ENCODE data around the gene TMEM39A.

Gene TMEM39A

GRCh38 chr3:119396870-119397269 lies 66.5 kb downstream of the TMEM39A start:
- Mint-ChIP-seq H3K27me3 (no peaks in the 10 kb centered on the region), H3K4me3 (no peak overlapping the region), H3K9me3 (ENCODE audit: low read depth) (no peaks in the 10 kb centered on the region), H3K27ac (no peak overlapping the region), H3K36me3 (peaks cover 17% of the 10 kb centered on the region), H3K4me1 (ENCODE audit: low read depth) (peaks cover 2% of the 10 kb centered on the region)

- peaks cover 15% of the 10 kb centered on the region for H3K36me3 Mint-ChIP-seq
- H3K27me3 Mint-ChIP-seq = no peaks in the 10 kb centered on the region
- H3K27ac Mint-ChIP-seq = no peak overlapping the region
- no peak overlapping the region for H3K4me3 Mint-ChIP-seq
- H3K9me3 Mint-ChIP-seq (ENCODE audit: low read depth) = no peaks in the 10 kb centered on the region
- H3K4me1 Mint-ChIP-seq (ENCODE audit: low read depth) = no peaks in the 10 kb centered on the region
Measured at GRCh38 chr3:119395923-119396358, 67.5 kb downstream of the TMEM39A start.

DNA sequence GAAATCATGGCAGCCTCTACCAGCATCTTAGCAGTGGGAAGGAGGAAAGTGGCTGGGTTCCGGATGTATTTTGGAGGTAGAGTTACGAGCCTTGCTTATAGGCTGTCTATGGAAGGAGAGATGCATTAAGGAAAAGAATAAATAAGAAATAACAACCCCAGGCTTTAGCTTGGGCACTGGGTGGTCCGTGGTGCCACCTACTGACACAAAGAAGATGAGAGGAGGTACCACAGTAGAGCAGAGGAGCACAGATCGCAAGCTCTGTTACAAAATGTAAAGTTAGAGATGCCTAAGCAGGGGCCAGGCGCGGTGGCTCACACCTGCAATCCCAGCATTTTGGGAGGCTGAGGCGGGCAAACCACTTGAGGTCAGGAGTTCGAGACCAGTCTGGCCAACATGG lies 74.8 kb downstream of the TMEM39A start:
- Mint-ChIP-seq H3K9me3 (ENCODE audit: low read depth) (no peaks in the 10 kb centered on the region), H3K36me3 (peaks cover 18% of the 10 kb centered on the region), H3K4me1 (ENCODE audit: low read depth) (no peaks in the 10 kb centered on the region), H3K27ac (no peak overlapping the region), H3K27me3 (no peaks in the 10 kb centered on the region), H3K4me3 (no peak overlapping the region)

DNA sequence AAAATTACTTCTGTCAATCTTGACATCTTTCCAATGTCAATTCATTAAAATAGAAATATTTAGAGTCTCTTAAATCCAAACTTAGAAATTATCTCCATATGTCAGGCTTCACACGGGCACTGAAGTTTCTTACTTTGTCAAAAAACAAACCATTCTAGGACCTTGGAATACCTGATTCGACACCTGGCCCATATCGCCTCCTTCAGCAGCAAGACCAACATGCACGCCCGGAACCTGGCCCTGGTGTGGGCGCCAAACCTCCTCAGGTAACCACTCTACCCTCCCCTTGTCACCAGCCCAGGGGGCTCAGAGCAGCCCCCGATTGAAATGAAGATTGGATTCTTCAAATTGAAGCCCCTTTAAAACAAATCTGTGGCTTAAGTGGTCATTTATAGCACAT lies 81.3 kb downstream of the TMEM39A start:
- Mint-ChIP-seq H3K36me3 (peaks cover 18% of the 10 kb centered on the region), H3K9me3 (ENCODE audit: low read depth) (no peaks in the 10 kb centered on the region), H3K27ac (no peak overlapping the region)

DNA sequence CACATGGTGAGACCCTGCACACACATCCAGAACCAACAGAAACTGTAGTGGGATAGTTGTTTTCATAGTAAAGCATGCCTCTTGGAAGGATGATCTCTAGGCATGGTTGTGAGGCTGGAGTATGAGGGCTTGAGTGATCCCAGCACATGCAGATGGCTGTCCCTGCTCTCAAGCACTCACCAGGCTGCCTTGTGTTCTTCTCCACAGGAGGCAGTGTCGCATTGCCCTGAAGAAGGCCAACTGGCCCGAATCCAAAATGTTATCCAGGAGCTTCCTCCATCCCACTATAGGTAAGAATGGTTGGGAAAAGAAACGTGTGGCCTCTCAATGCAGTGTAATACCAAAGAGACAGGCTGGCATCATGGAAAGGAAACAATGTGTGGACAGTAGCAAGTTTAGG lies 82.7 kb downstream of the TMEM39A start:
- Mint-ChIP-seq H3K4me1 (ENCODE audit: low read depth) (no peaks in the 10 kb centered on the region), H3K9me3 (ENCODE audit: low read depth) (no peaks in the 10 kb centered on the region), H3K27me3 (no peaks in the 10 kb centered on the region), H3K36me3 (peaks cover 21% of the 10 kb centered on the region), H3K27ac (no peak overlapping the region), H3K4me3 (no peak overlapping the region)

More for the DNA sequence above, 81.3 kb downstream of the TMEM39A start:
- H3K27me3 Mint-ChIP-seq = no peaks in the 10 kb centered on the region
- H3K4me3 Mint-ChIP-seq = no peak overlapping the region
- H3K4me1 Mint-ChIP-seq (ENCODE audit: low read depth) = no peaks in the 10 kb centered on the region
